HCT116 (cell line): Measurements from ENCODE around the gene SYT7. TPM values are rescaled to one million over a fixed set of nuclear protein-coding genes. Genes with fewer than 3 reads are reported as not detected.

Experiments
- ATAC-seq: fragments of 200-7000 bp; cut with Tn5 transposase; 2 replicates; pipeline ENCODE4 v1.9.1; 2020; ENCODE audit warnings: mild to moderate bottlenecking, moderate library complexity
- BruUV-seq: library from RNA; stranded (reverse); fragments of 400-500 nt; replicated peaks from 2 replicates; lab custom pipeline; 2021; lab: Mats Ljungman, UMichigan
- CTCF ChIA-PET: fragments of 300-600 bp; sonication (Branson Sonifier 250); formaldehyde crosslinking; loops from one replicate; lab custom pipeline; 2021; ENCODE audit warnings: antibody characterized with exemption; lab: Charles Lee
- POLR2A ChIA-PET: fragments of 300-600, 350-600 bp; sonication (Branson Sonifier 250); formaldehyde crosslinking; loops from one replicate; lab custom pipeline; 2021; ENCODE audit warnings: antibody characterized with exemption; lab: Charles Lee
- RAD21 ChIA-PET, 2 experiments: fragments of 300-600 bp; sonication (Branson Sonifier 250); formaldehyde crosslinking; loops; one replicate each; lab custom pipeline; 2023; ENCODE audit warnings: low total read pairs in 2 of 2; ENCODE audit not compliant: uncharacterized antibody in 2 of 2, unreplicated experiment in 2 of 2, low non-redundant PET in 1 of 2; lab: Charles Lee
- DNase-seq: peaks from one replicate; pipeline ENCODE4 v3.0.0-alpha.2; 2010; ENCODE audit warnings: low read depth, low spot score
- H2AFZ ChIP-seq: fragments of 200-600 bp; shearing (Covaris generic), sonication (generic); 2 replicates; pipeline ENCODE4 v1.6.1; 2017; ENCODE audit warnings: low read depth, mixed run types, mixed read lengths, antibody characterized with exemption, low read length; ENCODE audit not compliant: poor library complexity, severe bottlenecking
- H3K27ac ChIP-seq: 2 replicates; pipeline ENCODE4 v1.5.1; 2012; ENCODE audit warnings: low read depth, low read length
- H3K27me3 ChIP-seq: fragments of 200-600 bp; sonication (generic); 2 replicates; pipeline ENCODE4 v1.6.1; 2016; ENCODE audit warnings: mixed run types, low read length, mixed read lengths; ENCODE audit not compliant: insufficient read depth
- H3K36me3 ChIP-seq, 2 experiments: fragments of 200-500 bp in 1 of 2; fragments of 200-600 bp in 1 of 2; sonication (Bioruptor generic) in 1 of 2; sonication (generic) in 1 of 2; 2 replicates each; pipeline versions ENCODE4 v1.5.1 to v1.6.1; 2014 to 2016; ENCODE audit warnings: low read length in 2 of 2, inconsistent platforms in 1 of 2, mixed read lengths in 1 of 2, mixed run types in 1 of 2; ENCODE audit not compliant: insufficient read depth in 2 of 2, control insufficient read depth in 1 of 2
- H3K4me1 ChIP-seq, 2 experiments: fragments of 200-600 bp in 1 of 2; sonication (generic) in 1 of 2; 2 replicates each; pipeline versions ENCODE4 v1.5.1 to v1.6.1; 2012 to 2017; ENCODE audit warnings: low read length in 2 of 2, inconsistent platforms in 1 of 2, mild to moderate bottlenecking in 1 of 2, mixed read lengths in 1 of 2, mixed run types in 1 of 2, moderate library complexity in 1 of 2; ENCODE audit not compliant: insufficient read depth in 2 of 2, control insufficient read depth in 1 of 2
- H3K4me2 ChIP-seq: fragments of 200-600 bp; sonication (generic); 2 replicates; pipeline ENCODE4 v1.6.1; 2017; ENCODE audit warnings: mixed run types, low read length, mixed read lengths
- H3K4me3 ChIP-seq, 2 experiments: fragments of 200-600 bp in 1 of 2; sonication (generic) in 1 of 2; replicated peaks in 1 of 2; 2 replicates each; pipeline ENCODE4 v1.5.1; 2011 to 2016; ENCODE audit warnings: low read length in 2 of 2, control low read depth in 1 of 2, low read depth in 1 of 2, mild to moderate bottlenecking in 1 of 2, mixed read lengths in 1 of 2, mixed run types in 1 of 2
- H3K79me2 ChIP-seq: fragments of 200-600 bp; sonication (generic); 2 replicates; pipeline ENCODE4 v1.6.1; 2017; ENCODE audit warnings: mild to moderate bottlenecking, mixed run types, low read length, moderate library complexity, mixed read lengths; ENCODE audit not compliant: insufficient read depth
- H3K9ac ChIP-seq: fragments of 200-600 bp; sonication (generic); 2 replicates; pipeline ENCODE4 v1.6.1; 2016; ENCODE audit warnings: low read length, mixed read lengths
- H3K9me2 ChIP-seq: fragments of 200-600 bp; sonication (generic), shearing (Covaris generic); 2 replicates; pipeline ENCODE4 v1.6.1; 2017; ENCODE audit warnings: mixed run types, mild to moderate bottlenecking, moderate library complexity; ENCODE audit not compliant: insufficient read depth
- H3K9me3 ChIP-seq, 2 experiments: fragments of 200-500 bp in 1 of 2; fragments of 200-600 bp in 1 of 2; sonication (Bioruptor generic) in 1 of 2; sonication (generic) in 1 of 2; 2 replicates each; pipeline ENCODE4 v1.6.1; 2014 to 2017; ENCODE audit warnings: low read length in 2 of 2, mixed read lengths in 2 of 2, inconsistent platforms in 1 of 2, low read depth in 1 of 2, mild to moderate bottlenecking in 1 of 2, mixed run types in 1 of 2, moderate library complexity in 1 of 2; ENCODE audit not compliant: control insufficient read depth in 1 of 2, insufficient read depth in 1 of 2
- H4K20me1 ChIP-seq: fragments of 200-600 bp; sonication (generic), shearing (Covaris generic); 2 replicates; pipeline ENCODE4 v1.6.1; 2017; ENCODE audit warnings: mixed run types, mild to moderate bottlenecking, moderate library complexity; ENCODE audit not compliant: insufficient read depth
- ELF1 ChIP-seq: IDR thresholded peaks from 2 replicates; pipeline ENCODE4 v1.6.1; 2012; ENCODE audit warnings: low read depth, borderline replicate concordance
- JUND ChIP-seq: IDR thresholded peaks from 2 replicates; pipeline ENCODE4 v1.6.1; 2012
- POLR2A ChIP-seq: IDR thresholded peaks from 2 replicates; pipeline ENCODE4 v1.7.0; 2011; ENCODE audit warnings: borderline replicate concordance; ENCODE audit not compliant: insufficient read depth, insufficient read length; ENCODE audit errors: extremely low read depth
- SIN3A ChIP-seq: IDR thresholded peaks from 2 replicates; pipeline ENCODE4 v1.6.1; 2012; ENCODE audit warnings: low read depth
- SRF ChIP-seq: IDR thresholded peaks from 2 replicates; pipeline ENCODE4 v1.6.1; 2012; ENCODE audit warnings: low read depth
- intact Hi-C: fragments of 100-400 bp; cut with micrococcal nuclease; formaldehyde crosslinking; loops from 2 replicates; pipeline ENCODE4 v1.10.0; 2022
- total RNA-seq: library from RNA; stranded (reverse); gene quantifications from one replicate; pipeline ENCODE4 v1.2.1, GENCODE V29; 2021; ENCODE audit not compliant: unreplicated experiment
- TF ChIP-seq, protein P1 (sequence below), 3 experiments: fragments of 200-600 bp in 1 of 3; sonication (generic) in 1 of 3; IDR thresholded peaks in 2 of 3; conservative IDR thresholded peaks in 1 of 3; 2 replicates each; pipeline ENCODE4 v1.5.1; 2012 to 2017; ENCODE audit warnings: low read depth in 2 of 3, low read length in 2 of 3, antibody characterized with exemption in 1 of 3, borderline replicate concordance in 1 of 3, control low read depth in 1 of 3, mild to moderate bottlenecking in 1 of 3, mixed read lengths in 1 of 3, mixed run types in 1 of 3, moderate library complexity in 1 of 3; ENCODE audit not compliant: insufficient read depth in 1 of 3
- TF ChIP-seq, protein P2 (sequence below): IDR thresholded peaks from 2 replicates; pipeline ENCODE4 v1.6.1; 2012; ENCODE audit warnings: low read depth

SYT7 gene
- total RNA-seq, 1 experiment from 2014 or later, result 27.4 TPM

DNA sequence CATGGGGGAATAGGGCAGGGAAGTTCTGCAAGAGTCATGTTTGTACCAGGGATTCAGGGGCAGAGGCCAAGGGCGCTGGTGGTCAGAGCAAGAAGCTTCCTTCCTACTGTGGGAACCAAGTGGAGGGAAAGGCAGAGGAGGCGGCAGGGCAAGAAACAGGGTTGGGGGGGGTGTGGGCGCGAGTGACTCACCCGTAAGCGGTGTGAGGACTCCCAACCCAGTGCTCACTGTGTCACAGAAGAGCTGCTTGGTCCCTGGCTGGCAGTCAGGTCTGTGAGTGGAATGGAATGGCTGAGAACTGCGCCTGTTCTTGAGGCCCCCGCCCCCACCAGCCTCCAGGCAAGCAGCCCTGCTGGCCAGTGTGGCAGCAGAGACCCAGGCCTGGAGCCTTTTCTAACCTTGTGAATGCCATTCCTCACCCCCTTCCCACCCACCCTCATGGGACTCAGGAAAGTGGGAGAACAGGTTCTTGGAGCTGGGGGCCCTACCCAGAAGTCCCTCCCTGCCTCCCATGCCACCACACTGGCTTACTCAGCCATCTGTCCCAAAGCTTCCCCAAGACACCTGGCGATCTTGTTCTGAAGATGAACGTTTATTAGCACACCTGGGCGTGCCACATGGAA, 67.6 kb downstream of the SYT7 start:
- RAD21 ChIA-PET, result no interaction called here
- ATAC-seq (no peak), DNase-seq (no peak)
- Histone ChIP-seq H3K79me2 (no peaks in the 10 kb centered on the region), H3K36me3 (no peaks in the 10 kb centered on the region), H2AFZ (no peak overlapping the region), H3K27me3 (no peaks in the 10 kb centered on the region; the same call in 1 of the 2 replicates), H3K9me3 (no peaks in the 10 kb centered on the region), H3K9ac (no peak overlapping the region), H3K27ac (no peak overlapping the region), H3K9me2 (no peaks in the 10 kb centered on the region), H3K4me3 (no peak overlapping the region), H4K20me1 (no peaks in the 10 kb centered on the region), H3K4me1 (peaks cover 12 to 23% of the 10 kb centered on the region in 2 experiments; a peak in 3 of 4 replicates), H3K4me2 (peak overlapping the region; percentile 28; the same call in 1 of the 2 replicates)
- TF ChIP-seq SIN3A, result no peak
- TF ChIP-seq SRF, result no peak
- CTCF ChIA-PET, result interaction anchor here (0.9 to 1.9 kb wide), 5 partner anchors 8 to 125 kb away, joined by 3 to 5 read pairs (median 3); no protein-coding TSS in a partner anchor
- POLR2A ChIA-PET, result no interaction called here
- intact Hi-C loops, result no loop called here
- no TSS peak for BruUV-seq

DNA sequence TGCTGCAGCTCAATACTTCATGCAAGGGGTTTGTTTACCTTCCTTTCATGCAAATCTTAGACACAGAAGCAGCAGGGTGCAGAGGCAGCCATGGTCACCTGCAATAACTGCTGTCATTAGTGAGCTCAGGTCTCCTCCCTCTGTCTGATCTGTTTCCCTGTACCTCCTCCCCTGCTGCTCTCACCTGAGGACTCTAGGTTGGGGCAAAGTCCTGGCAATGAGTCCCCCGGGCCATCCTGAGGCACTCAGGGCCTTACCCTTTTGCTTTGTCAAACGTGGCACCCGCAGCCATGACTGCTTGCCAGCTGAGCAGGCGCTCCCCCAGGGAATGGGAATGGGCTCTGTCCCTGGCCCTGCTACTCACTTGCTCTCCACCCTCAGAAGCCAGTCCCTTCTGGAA, 68.4 kb downstream of the SYT7 start:
- no peaks in the 10 kb centered on the region for H3K36me3 ChIP-seq
- H3K9me2 ChIP-seq, result no peaks in the 10 kb centered on the region
- H3K27ac ChIP-seq, result no peak overlapping the region
- no peak overlapping the region for H3K4me2 ChIP-seq
- TF ChIP-seq SIN3A, result no peak
- TF ChIP-seq POLR2A, result no peak
- no peak for TF ChIP-seq JUND
- no peak for TF ChIP-seq ELF1
- TF ChIP-seq, protein P1, sequence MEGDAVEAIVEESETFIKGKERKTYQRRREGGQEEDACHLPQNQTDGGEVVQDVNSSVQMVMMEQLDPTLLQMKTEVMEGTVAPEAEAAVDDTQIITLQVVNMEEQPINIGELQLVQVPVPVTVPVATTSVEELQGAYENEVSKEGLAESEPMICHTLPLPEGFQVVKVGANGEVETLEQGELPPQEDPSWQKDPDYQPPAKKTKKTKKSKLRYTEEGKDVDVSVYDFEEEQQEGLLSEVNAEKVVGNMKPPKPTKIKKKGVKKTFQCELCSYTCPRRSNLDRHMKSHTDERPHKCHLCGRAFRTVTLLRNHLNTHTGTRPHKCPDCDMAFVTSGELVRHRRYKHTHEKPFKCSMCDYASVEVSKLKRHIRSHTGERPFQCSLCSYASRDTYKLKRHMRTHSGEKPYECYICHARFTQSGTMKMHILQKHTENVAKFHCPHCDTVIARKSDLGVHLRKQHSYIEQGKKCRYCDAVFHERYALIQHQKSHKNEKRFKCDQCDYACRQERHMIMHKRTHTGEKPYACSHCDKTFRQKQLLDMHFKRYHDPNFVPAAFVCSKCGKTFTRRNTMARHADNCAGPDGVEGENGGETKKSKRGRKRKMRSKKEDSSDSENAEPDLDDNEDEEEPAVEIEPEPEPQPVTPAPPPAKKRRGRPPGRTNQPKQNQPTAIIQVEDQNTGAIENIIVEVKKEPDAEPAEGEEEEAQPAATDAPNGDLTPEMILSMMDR (IDR thresholded peaks at IDR 0.05 in 2 of 3, conservative IDR thresholded peaks at IDR 0.05 in 1 of 3; ENCODE audit: borderline replicate concordance in 1 of 3, insufficient read depth in 1 of 3, low read depth in 2 of 3, low read length in 2 of 3), result no peak
- no peak for TF ChIP-seq SRF
- TF ChIP-seq, protein P2, sequence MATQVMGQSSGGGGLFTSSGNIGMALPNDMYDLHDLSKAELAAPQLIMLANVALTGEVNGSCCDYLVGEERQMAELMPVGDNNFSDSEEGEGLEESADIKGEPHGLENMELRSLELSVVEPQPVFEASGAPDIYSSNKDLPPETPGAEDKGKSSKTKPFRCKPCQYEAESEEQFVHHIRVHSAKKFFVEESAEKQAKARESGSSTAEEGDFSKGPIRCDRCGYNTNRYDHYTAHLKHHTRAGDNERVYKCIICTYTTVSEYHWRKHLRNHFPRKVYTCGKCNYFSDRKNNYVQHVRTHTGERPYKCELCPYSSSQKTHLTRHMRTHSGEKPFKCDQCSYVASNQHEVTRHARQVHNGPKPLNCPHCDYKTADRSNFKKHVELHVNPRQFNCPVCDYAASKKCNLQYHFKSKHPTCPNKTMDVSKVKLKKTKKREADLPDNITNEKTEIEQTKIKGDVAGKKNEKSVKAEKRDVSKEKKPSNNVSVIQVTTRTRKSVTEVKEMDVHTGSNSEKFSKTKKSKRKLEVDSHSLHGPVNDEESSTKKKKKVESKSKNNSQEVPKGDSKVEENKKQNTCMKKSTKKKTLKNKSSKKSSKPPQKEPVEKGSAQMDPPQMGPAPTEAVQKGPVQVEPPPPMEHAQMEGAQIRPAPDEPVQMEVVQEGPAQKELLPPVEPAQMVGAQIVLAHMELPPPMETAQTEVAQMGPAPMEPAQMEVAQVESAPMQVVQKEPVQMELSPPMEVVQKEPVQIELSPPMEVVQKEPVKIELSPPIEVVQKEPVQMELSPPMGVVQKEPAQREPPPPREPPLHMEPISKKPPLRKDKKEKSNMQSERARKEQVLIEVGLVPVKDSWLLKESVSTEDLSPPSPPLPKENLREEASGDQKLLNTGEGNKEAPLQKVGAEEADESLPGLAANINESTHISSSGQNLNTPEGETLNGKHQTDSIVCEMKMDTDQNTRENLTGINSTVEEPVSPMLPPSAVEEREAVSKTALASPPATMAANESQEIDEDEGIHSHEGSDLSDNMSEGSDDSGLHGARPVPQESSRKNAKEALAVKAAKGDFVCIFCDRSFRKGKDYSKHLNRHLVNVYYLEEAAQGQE, result no peak
- ChIA-PET POLR2A (no interaction called here), CTCF (interaction anchor here (1.0 to 1.9 kb wide), 4 partner anchors 19 to 126 kb away, joined by 3 to 5 read pairs (median 4); a partner anchor contains a TSS), RAD21 (no interaction called here)
- H3K79me2 ChIP-seq, result no peaks in the 10 kb centered on the region
- H4K20me1 ChIP-seq, result no peaks in the 10 kb centered on the region
- H3K27me3 ChIP-seq, result peaks cover 5% of the 10 kb centered on the region; the same call in 1 of the 2 replicates
- DNase-seq (no peak), ATAC-seq (no peak)
- no peak overlapping the region for H3K9ac ChIP-seq
- H3K4me3 ChIP-seq, result no peak overlapping the region
- H3K4me1 ChIP-seq, result peaks cover 17 to 30% of the 10 kb centered on the region in 2 experiments; a peak in 3 of 4 replicates
- BruUV-seq, result no TSS peak
- H3K9me3 ChIP-seq, result no peaks in the 10 kb centered on the region
- intact Hi-C loops, result no loop called here
- no peak overlapping the region for H2AFZ ChIP-seq
